ENCODE data around the gene FNDC5.

DNA sequence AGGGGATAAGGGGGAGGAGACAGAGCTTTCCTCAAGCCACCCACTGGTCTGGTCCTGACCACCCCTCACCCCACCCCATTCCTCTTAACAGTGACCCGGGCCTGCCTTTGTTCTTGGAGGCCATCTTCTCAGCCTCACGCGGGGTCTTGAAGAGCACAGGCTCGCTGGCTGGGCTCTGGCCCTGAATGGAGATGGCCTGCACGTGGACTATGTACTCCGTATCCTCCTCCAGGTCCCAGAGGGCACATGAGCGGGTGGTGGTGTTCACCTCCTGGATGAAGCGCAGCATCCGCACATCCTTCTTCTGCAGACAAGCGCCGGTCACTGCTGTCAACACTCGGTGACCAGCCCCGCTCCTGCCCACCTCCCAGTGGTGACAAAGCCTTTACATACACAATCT, 2.6 kb downstream of the FNDC5 start:
- TF ChIP-seq, protein P1, sequence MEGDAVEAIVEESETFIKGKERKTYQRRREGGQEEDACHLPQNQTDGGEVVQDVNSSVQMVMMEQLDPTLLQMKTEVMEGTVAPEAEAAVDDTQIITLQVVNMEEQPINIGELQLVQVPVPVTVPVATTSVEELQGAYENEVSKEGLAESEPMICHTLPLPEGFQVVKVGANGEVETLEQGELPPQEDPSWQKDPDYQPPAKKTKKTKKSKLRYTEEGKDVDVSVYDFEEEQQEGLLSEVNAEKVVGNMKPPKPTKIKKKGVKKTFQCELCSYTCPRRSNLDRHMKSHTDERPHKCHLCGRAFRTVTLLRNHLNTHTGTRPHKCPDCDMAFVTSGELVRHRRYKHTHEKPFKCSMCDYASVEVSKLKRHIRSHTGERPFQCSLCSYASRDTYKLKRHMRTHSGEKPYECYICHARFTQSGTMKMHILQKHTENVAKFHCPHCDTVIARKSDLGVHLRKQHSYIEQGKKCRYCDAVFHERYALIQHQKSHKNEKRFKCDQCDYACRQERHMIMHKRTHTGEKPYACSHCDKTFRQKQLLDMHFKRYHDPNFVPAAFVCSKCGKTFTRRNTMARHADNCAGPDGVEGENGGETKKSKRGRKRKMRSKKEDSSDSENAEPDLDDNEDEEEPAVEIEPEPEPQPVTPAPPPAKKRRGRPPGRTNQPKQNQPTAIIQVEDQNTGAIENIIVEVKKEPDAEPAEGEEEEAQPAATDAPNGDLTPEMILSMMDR (IDR thresholded peaks at IDR 0.05; ENCODE audit: poor library complexity, severe bottlenecking): no peak
- TF ChIP-seq TAF1 (IDR thresholded peaks at IDR 0.05; ENCODE audit: low read depth) (no peak), EZH2 (IDR thresholded peaks at IDR 0.05; ENCODE audit: borderline replicate concordance, insufficient read depth, low read length, poor library complexity, severe bottlenecking) (no peak), MXI1 (conservative IDR thresholded peaks at IDR 0.05; ENCODE audit: poor library complexity, severe bottlenecking) (no peak)

Data from neural cell (in vitro differentiated cells).